ENCODE data around the gene EFHB.
"Not testable (repeated sequence)": the region's sequence is repeated elsewhere in the genome, so short reads cannot be mapped to it uniquely, and the experiment has no call there.

Gene EFHB, protein sequence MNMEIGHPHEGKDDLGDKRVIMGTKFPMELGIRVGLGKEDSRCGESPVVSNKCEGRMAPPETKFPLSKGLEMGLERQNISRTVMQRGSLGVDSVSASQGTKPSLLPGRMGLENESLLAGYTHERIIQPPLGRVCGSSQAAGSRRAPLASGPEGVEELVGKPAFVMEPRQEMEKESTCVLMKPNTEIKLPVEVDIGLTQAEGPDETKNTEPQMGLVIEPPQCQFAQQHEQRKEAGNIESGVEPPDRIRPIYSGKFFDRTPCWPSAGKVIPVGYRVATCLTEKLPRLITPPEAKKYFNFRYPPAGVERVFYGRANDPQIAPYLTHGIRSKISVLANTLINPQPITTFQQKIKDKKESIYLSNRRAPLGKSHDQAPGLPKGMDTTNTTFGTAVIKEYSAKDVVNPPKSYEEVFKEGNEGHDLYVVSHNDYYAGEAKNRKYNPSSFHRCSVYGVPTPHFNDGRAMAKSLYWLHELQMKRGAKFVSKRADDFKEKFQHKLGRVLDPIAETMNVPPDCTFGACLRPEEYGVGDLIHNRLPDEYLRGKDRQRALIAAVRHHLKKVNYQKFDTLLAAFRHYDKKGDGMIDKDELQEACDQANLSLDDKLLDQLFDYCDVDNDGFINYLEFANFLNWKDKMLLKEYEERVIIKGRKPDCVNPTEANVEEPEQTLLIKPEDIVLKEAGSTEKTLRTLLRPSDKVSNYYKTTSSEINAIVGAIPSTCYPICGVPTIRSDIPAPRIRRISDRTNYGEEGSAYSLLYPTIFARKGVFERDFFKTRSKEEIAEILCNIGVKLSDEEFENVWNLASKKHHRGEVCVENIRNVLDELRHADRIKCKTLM

DNA sequence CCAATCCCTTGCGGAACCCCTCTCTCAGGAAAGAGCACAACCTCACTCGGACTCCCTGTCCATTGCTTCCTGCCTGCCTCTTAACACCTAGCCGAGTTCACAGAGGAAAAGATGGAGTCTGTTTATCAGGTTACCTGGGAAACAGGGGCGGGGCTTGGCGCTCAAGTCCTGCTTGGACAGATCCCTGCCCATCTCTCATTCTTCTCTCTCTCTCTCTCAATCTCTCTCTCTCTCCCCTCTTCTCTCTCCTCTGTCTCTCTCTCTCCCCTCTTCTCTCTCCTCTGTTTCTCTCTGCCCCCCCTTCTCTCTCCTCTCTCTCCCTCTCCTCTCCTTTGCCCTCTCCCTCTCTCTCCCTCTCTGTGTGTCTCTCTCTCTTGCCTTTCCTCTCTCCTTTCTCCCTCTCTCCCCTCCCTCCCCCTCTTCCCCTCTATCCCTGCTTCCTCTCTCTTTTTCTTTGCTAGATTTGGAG lies at the start of gene EFHB:
TSS of gene EFHB (minus strand) at position 120 of the 469 bp plus-strand sequence. CDS start 199 bp downstream, outside the sequence.
- no peak for DNase-seq

DNA sequence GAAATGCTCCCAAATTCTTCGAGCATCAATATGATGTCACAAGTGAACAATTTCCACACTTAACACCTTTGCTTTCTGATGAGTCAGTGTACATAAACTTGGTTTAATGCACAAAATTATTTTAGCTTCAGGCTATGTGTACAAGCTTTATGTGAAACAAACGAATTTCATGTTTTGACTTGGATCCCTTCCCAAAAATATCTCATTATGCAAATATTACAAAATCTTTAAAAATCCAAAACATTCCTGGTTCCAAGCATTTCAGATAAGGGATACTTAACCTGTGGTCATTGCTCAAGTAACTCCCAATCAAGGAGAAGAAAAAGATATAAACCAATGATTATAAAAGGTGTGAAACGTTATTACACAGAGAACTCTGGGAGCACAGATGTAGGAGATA lies 38.0 kb upstream of the EFHB start:
- DNase-seq: no peak

DNA sequence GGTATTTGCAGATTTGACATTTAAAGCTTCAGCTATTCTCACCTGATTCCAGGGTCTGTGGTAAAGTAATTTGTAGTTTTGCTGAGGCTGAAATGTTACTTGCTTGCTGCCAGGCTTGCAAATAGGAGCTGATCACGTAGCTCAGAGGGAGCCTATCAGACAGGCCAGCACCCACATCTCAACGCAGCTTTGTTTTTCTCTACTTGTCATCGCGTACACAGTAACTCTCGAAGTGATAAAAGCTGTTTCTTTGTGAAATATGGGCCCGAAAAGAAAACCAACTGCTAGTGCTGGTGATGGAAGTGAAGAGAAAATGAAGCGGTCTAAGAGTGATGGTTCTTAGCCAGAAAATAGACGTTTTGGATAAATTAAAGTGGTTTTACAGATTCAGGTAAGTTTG lies 36.3 kb upstream of the EFHB start:
- no peak for DNase-seq

DNA sequence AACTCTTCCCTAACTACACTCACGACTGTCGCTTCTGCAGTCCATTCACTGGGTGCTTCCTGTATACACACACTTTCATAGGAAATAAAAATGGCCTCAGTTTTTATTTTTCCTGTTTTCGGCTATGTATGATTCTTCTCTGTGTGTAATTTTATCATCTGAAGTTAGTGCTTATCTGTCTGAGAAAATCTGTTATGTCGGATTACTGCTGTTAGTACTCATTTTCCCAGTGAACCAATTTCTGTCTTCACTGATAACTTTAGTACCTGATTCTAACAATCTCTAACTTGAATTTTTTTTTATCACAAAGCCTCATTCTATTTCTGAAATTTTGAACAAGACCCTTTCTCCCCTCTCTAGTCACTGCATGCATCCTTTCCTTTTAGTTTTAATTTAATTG lies 33.8 kb upstream of the EFHB start:
- no peak for DNase-seq

DNA sequence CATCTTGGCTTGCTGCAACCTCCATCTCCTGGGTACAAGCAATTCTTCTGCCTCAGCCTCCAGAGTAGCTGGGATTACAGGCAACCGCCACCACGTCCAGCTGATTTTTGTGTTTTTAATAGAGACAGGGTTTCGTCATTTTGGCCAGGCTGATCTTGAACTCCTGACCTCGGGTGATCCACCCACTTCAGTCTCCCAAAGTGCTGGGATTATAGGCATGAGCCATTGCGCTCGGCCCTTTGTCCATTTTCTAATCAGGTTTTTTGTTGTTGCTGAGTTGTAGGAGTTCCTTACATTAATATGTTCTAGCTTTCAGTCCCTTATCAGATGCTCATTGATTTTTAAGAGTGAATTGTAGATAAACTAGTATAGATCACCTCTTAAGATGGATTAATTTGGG lies 33.2 kb upstream of the EFHB start:
- no peak for DNase-seq

DNA sequence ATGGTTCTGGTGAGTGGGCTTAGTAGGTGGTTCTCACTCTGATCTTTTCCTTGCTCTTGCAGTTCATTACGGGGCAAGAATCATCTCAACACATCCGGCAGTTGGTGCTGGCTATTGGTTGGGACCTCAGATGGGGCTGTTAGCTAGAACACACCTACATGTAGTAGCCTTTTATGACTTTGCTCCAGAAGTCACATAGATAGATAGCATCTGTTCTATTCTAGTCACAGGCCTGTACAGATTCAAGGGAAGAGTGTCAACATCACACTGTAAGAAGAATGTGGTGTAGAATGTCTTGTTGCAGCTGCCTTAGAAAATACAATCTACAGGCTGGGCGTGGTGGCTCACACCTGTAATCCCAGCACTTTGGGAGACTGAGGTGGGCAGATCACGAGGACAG lies 27.9 kb upstream of the EFHB start:
- DNase-seq: no peak

DNA sequence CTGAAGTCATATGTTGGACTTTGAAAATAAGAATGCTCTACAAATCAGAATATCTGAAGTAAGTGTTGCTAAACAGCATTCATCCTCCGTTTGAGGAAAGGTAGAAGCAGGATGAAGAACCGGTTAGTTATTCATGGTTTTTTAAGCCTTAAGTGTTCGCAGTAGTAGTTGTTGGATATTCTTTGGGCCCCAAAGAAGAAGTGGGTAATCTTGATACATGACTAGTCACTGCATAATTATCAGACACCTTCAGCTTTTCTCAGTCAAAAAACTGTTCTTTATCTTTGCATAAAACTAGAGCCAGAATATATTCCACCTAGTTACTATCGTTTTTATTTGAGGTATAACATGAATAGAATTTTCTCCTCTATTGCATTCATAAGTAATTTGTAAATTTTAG lies 26.7 kb upstream of the EFHB start:
- no peak for DNase-seq

DNA sequence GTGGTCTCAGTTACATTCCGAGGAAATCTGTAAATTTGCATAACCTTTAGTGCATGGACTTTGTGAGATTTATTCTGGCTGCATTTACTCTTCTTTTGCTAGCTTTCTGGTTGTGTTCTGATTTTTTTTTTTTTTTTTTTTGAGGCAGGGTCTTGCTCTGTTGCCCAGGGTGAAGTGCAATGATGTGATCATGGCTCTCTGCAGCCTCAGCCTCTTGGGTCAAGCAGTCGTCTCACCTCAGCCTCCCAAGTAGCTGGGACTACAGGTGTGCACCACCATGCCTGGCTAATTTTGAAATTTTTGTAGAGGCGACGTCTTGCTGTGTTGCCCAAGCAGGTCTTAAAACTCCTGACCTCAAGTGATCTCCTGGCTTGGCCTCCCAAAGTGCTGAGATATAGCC lies 25.5 kb upstream of the EFHB start:
- no peak for DNase-seq

DNA sequence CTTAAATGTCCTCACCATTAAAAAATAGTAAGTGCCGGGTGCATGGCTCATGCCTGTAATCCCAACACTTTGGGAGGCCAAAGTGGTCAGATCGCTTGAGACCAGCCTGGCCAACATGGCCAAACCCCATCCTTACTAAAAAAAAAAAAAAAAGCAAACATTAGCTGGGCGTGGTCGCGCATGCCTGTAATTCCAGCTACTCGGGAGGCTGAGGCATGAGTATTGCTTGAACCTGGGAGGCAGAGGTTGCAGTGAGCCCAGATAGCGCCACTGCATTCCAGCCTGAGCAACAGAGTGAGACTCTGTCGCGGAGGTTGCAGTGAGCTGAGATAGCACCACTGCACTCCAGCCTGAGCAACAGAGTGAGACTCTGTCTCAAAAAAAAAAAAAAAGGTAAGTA lies 23.3 kb upstream of the EFHB start:
- not testable (repeated sequence) for DNase-seq

DNA sequence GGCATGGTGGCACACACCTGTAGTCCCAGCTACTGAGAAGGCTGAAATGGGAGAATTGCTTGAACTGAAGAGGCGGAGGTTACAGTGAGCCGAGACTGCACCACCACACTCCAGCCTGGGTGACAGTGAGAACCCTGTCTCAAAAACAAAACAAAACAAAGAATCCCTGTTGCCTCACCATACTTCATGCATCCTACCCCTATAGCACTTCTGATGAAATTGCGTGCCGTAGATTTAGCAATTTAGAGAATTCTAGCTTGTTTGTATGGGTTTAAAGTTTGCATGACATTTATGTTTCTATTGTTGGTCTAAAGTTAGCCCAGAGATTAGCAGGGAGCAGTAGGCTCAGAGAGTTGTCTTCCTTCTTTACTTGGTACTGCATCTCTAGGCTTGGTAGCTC lies 20.7 kb upstream of the EFHB start:
- DNase-seq: no peak

DNA sequence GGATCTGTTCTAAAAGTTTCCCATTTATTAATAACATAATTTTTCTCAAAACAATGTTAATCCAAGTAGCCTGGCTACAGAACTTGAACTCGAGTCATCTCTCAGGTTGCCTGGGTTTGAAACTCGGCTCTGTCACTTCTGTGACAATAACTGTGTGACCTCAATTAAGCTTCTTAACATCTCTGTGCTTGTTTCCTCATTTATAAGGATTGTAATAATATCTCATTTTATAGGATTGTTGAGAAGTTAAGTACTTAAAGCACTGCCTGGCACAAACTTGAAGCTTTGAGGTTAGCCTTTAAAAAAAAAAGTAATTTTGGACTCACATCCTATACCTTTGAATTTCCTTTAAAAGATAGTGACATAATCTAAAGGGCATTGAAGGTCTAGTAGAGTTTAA lies 16.3 kb upstream of the EFHB start:
- DNase-seq: no peak

DNA sequence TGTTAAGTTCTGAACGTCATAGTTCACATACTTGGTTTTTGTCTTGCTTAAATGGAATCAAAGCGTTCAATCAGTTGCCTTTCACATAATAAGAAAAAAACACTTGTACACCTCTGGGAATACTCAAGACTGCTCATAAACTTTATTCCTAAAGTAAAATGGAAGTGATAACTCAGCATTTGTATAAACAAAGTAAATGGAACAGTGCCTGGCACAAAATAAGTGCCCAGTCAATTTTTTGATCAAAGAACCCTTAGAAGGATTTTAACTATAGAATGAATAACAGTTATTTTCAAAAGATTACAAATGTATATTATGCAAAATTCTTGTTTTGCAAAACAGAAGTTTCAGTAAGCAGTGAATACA lies 14.2 kb upstream of the EFHB start:
- DNase-seq: no peak

DNA sequence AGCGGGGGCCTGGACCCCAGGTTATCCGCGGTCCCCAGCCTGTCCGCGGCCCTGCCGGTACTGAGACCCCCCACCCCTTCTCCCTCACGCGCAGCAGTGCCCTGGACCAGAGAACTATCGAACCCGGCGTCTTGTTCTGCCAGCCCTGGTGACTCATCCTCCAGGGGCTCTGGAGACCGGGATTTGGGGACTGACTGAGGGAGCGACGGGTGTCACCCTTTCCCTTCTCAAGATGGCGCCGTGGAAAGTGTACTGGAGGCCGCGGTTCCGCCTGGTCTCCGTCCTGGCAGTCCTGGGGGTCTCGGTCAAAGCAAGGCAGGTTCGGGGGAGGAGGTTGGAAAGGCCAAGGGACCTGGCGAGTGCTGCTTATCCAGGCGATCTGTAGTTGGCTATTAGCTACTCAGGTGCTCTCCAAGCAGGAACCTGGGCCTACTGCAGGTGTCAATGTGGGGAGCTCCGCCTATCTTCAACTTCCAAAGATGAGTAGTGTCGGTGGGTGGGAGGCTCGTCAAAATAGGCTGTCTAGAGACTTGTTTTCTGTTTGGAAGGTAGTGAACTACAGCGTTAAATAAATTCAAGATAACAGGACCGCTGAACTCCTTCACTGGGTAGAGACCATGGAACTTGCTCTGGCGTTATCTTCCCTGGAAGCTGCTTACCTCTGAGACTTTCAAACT lies 13.7 kb upstream of the EFHB start:
- DNase-seq: no peak

DNA sequence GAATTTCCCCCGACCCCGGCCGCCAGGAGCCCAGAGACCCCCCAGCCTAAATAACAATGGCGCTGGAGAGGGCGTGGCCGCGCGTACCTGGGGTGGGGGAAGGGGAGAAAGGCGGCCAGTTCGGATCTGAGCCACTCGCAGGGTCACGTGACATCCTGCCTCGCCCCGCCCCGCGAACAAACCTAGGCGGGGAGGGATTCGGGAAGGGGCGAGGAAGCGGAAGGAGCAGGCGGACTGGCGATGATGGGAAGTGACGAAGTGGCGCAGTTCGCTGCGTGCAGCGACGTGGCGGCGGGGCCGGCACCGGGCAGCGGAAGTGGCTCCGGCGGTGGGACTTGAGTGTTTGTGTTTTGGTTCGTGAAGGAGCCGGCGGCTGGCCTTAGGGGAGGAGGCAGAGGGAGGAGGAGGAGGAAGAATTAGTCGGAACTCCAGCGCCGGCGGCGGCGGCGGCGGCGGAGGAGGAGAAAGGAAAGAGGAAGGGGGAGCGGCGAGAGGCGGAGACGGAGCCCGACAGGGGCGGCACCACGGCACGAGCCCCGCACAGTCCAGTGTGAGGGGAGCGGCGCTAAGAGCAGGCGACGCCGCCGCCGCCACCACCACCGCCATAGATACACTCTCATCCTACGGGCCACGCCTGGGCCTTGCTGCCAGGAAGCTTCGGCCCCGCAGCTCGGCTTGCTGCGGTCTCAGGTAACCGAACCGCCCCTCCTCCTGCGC lies 13.0 kb upstream of the EFHB start, which contains the start of gene RAB5A:
TSS of gene RAB5A (plus strand) at position 266 of the 717 bp plus-strand sequence. CDS start 3,802 bp downstream, outside the sequence.
- DNase-seq: peak; percentile 98

DNA sequence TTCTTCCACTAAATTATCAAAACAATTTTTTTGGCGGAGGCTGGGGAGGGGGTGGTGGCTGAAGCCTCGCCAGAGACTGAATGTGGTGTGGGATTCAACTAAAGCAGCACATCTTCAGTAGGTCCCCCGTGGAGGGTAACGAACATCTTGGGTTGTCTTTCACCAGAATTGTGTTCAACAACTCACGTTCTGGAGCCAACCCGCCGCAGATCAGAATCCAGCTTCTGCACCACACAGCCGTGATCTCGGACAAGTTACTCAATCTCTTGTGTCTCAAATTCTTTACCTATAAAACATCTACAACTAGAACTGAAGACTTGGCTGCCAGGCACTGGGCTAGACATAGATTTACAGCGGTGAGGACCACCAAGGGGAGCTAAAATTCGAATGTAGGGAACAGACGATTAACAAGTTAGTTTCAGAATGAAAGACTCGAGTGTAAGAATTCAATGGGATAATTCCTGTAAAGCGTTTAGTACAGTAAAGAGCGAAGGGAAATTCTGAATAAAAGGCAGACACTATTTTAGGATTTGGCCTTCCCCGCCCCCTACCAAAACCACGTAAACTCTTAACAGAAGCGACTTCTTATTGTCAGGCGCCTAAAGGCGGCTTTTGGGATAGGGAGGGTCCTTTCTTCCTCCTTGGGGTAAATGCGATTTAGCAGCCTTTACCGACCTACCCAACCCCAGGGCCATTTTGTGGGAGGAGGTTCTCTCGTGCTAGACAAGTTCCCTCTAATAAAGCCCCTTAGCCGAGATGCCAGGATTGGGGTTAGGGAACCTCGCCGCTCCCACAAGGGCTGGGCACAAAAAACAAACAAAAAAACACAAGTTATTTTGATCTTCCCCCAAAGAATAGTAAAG lies 12.2 kb upstream of the EFHB start:
- DNase-seq: peak; percentile 79

DNA sequence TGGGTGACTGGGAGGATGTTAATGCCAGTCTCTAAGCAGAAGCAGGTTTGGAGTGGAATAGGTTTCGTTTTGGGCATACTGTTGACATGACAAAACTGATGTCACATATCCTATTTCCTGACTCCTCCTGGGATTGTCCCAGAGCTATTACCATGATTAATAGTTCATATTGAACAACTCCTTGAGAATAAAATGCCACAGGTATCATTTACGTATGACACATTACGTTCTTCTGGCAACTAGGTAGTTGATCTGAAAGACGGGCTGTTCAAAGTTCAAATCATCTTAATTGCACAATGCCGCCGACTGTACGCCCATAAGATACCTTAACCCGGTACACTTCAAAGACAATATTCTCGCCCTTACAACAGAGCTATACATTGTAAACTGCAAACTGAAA lies 11.5 kb upstream of the EFHB start:
- no peak for DNase-seq

DNA sequence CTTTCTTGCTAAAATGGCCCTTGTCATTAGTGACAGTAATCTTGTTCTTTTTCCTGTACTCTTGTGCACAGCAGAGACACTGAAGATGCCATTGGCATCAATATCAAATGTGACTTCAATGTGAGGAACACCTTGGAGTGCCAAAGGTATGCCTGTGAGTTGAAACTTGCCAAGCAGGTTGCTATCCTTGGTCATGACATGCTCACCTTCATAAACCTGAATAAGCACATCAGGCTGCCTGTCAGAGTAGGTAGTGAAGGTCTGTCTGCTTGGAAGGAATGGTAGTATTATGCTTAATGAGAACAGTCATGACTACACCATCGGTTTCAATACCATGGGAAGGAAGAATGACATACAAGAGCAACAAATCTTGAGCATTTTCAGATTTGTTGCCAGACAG lies 6.6 kb upstream of the EFHB start:
- DNase-seq: no peak

DNA sequence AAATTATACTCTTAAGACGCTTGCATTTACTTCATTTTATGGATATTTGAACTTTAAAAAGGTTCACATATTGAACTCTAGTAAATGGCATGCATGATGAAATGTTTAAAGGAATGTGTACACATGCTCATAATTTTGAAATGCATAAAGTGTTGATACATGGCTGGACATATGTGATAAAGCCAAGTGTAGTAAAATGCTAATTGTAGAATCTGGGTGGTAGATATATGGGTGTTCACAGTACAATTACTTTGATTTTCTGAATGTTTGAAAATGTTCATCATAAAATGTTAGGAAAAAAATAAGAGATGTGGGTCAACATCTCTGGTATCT lies 4.2 kb upstream of the EFHB start:
- DNase-seq: no peak

DNA sequence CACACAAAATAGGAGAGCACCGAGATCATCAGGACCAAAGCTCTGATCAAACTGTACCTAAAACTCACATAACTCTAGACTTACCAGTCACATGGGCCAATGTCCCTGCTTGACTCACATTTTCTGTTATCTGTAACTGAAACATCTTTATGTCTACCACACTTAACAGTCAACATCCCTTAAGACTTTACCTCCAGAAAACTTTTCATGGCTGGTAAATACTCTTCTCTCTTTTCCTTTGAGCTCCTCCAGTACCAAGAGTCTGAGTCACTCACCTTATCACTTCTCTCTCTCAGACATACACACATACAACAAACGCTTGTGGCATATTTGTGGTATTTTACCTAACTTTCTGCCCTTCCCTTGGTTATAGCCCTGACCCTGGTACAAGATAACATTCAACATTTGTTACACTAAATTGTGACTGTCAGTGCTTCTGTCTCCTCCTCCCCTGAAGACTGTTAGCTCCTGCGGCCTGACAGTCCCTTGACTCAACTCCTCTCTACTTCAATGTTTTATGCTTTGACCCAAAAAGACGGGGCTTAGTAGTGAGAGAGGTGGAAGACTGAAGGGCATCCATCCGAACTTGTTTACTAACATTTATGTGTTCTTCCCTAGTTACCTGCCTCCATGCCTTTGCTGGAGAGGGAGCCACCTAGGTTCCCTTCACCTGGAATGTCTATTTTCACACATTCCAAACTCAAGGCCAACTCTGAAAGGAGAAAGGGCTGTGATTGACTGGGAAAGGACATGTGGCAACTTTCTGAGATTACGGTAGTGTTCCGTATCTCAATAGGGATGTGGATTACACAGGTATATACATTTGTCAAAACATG lies 3.7 kb upstream of the EFHB start:
- DNase-seq: no peak

DNA sequence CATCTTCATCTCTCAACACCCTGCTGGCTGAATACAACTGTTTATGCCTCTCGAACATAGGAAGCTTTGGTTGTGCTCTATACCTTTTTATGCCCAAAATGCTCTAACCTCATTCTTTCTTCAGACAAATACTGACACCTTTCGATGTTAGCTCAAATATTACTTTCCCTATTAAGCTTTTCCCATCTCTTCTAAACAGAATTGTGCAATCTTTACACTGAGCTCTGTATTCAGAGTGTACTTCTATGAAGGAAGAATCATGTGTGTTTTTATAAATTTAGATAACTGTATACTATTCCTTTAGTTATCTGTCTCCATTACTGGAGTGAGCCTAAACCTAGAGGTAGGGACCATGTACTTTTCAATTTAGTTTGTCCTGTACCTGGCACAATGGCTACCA lies 1.6 kb downstream of the EFHB start:
- no peak for DNase-seq

DNA sequence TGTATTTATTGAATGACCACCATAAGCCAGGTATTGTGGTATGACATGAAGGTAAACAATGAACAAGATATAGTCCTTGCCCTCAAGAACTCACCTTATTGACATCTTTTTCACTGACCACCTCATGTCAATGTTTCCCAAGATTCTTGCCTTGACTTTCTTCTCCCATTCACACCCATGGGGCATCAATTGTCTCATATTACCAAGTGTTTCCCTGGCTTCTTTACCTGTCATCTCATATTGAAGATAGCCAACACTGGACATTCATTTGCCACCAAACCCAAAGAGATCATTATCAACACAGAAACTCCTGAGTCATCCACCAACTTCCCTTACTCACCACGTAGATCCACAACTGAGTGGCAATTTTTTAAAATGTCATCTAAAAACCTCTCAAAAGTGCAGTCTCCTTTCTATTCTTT lies 2.2 kb downstream of the EFHB start:
- DNase-seq: no peak

Measured in KG1 (cell line).